ENCODE results near the gene ANKRD2.

The ANKRD2 gene

DNA sequence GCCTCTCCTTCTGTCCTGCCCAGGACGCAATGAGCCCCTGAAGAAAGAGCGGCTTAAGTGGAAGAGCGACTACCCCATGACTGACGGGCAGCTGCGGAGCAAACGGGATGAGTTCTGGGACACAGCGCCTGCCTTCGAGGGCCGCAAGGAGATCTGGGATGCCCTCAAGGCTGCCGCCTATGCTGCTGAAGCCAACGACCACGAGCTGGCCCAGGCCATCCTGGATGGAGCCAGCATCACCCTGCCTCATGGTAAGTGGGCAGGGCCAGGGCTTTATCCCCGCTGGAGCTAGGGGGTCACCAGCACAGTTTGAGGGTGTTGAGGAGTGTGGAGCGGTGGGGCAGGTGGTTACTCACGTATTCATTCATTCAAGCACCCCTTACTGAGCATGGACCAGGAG is 4.7 kb upstream of the ANKRD2 start:
- no peak for DNase-seq (ENCODE audit: low read depth)
- TF ChIP-seq, protein P1, sequence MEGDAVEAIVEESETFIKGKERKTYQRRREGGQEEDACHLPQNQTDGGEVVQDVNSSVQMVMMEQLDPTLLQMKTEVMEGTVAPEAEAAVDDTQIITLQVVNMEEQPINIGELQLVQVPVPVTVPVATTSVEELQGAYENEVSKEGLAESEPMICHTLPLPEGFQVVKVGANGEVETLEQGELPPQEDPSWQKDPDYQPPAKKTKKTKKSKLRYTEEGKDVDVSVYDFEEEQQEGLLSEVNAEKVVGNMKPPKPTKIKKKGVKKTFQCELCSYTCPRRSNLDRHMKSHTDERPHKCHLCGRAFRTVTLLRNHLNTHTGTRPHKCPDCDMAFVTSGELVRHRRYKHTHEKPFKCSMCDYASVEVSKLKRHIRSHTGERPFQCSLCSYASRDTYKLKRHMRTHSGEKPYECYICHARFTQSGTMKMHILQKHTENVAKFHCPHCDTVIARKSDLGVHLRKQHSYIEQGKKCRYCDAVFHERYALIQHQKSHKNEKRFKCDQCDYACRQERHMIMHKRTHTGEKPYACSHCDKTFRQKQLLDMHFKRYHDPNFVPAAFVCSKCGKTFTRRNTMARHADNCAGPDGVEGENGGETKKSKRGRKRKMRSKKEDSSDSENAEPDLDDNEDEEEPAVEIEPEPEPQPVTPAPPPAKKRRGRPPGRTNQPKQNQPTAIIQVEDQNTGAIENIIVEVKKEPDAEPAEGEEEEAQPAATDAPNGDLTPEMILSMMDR (IDR thresholded peaks at IDR 0.05; ENCODE audit: insufficient read depth, low read depth, low read length, missing control alignments), result no peak
- H3K4me3 ChIP-seq (ENCODE audit: low read length), result no peak overlapping the region

GRCh38 chr10:97570146-97570788 is 2.3 kb upstream of the ANKRD2 start:
- no peak for DNase-seq (ENCODE audit: low read depth)
- no peak overlapping the region for H3K4me3 ChIP-seq (ENCODE audit: low read length)
- TF ChIP-seq, protein P1 (IDR thresholded peaks at IDR 0.05; ENCODE audit: insufficient read depth, low read depth, low read length, missing control alignments), result no peak

GRCh38 chr10:97570789-97571471 is 1.6 kb upstream of the ANKRD2 start:
- TF ChIP-seq, protein P1 (IDR thresholded peaks at IDR 0.05; ENCODE audit: insufficient read depth, low read depth, low read length, missing control alignments), result no peak
- DNase-seq (ENCODE audit: low read depth), result no peak
- H3K4me3 ChIP-seq (ENCODE audit: low read length), result no peak overlapping the region

DNA sequence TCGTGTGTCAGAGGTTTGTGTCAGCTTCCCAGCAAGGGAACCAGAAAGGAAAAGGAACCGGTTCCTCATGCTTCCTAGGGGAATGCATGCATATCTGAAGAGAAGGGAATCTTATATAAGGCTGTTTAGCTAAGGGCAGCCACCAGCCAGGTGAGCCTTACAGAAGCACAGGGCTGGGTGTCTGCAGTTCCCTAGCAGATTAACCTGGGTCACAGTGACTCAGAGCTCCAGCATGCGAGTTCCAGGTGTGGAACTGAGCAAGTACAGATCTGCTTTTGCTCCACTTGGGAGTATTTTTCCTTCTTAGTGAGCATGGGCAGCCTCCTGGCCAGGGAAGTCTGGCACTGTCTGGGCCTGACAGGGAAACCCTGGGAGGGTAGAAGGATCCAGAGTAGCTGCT is 957 bp upstream of the ANKRD2 start:
- TF ChIP-seq, protein P1 (IDR thresholded peaks at IDR 0.05; ENCODE audit: insufficient read depth, low read depth, low read length, missing control alignments), result no peak
- peak; percentile 99 for DNase-seq (ENCODE audit: low read depth)
- H3K4me3 ChIP-seq (ENCODE audit: low read length), result no peak overlapping the region

- DNase-seq (ENCODE audit: low read depth), result peak; percentile 16
- H3K4me3 ChIP-seq (ENCODE audit: low read length), result no peak overlapping the region
- TF ChIP-seq, protein P1 (IDR thresholded peaks at IDR 0.05; ENCODE audit: insufficient read depth, low read depth, low read length, missing control alignments), result no peak
These were observed 442 bp downstream of the ANKRD2 start for GRCh38 chr10:97573021-97573420.

DNA sequence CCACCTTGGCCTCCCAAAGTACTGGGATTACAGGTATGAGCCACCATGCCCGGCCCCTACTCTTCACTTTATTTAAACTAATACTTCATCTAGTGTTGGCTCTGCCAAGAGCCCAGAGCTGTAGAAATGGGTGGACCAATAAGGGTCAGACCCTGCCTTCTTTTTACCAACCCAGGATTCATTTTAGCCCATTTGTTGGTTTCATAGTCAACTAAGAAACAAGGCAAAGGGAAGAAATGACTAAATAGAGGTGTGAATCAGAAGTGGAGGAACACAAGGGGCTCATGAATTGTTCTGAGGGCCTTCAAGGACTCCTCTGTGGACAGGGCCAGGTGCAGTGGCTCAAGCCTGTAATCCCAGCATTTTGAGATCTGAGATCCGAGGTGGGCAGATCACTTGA is 1.1 kb downstream of the ANKRD2 start:
- H3K4me3 ChIP-seq (ENCODE audit: low read length), result no peak overlapping the region
- no peak for DNase-seq (ENCODE audit: low read depth)
- TF ChIP-seq, protein P1 (IDR thresholded peaks at IDR 0.05; ENCODE audit: insufficient read depth, low read depth, low read length, missing control alignments), result no peak

Data from epithelial cell of esophagus (primary cell).